CD4-positive, alpha-beta T cell (primary cell): ENCODE data around the gene SSH2. TPM values are rescaled to one million over a fixed set of nuclear protein-coding genes. Genes with fewer than 3 reads are reported as not detected.
A peak's percentile ranks its signal among the peaks of the same experiment; 100 is the strongest.
"Not testable (repeated sequence)": the region's sequence is repeated elsewhere in the genome, so short reads cannot be mapped to it uniquely, and the experiment has no call there.

Experiments used
- ATAC-seq: fragments of 200-7000 bp; cut with Tn5 transposase; one replicate; pipeline ENCODE4 v1.10.0; 2022; ENCODE audit warnings: mild to moderate bottlenecking; ENCODE audit not compliant: poor library complexity
- CTCF ChIA-PET: fragments of 350-600 bp; sonication (Branson Sonifier 250); formaldehyde crosslinking; loops from one replicate; lab custom pipeline; 2021; ENCODE audit warnings: antibody characterized with exemption, inconsistent platforms; lab: Charles Lee
- POLR2A ChIA-PET: fragments of 350-600 bp; sonication (Branson Sonifier 250); formaldehyde crosslinking; loops from one replicate; lab custom pipeline; 2021; ENCODE audit warnings: antibody characterized with exemption, inconsistent platforms; lab: Charles Lee
- DNase-seq, 14 experiments: peaks; one replicate each; pipeline ENCODE4 v3.0.0-alpha.2; 2013 to 2020; ENCODE audit warnings: mixed read lengths in 2 of 14
- H3K27ac ChIP-seq, 2 donors: one replicate each; pipeline versions ENCODE4 v1.5.1 to v1.7.0; 2013; ENCODE audit warnings: low read length in 2 of 2, low read depth in 1 of 2, mild to moderate bottlenecking in 1 of 2
- H3K27me3 ChIP-seq, 2 experiments: 1 replicate in 1 of 2; 2 replicates in 1 of 2; pipeline versions ENCODE4 v1.6.1 to v1.7.0; 2013; ENCODE audit warnings: low read length in 2 of 2, control low read depth in 1 of 2, mild to moderate bottlenecking in 1 of 2, moderate library complexity in 1 of 2; ENCODE audit not compliant: insufficient read depth in 2 of 2, control insufficient read depth in 1 of 2
- H3K36me3 ChIP-seq: one replicate; pipeline ENCODE4 v1.6.1; 2013; ENCODE audit warnings: low read length, control low read depth; ENCODE audit not compliant: insufficient read depth
- H3K4me1 ChIP-seq: one replicate; pipeline ENCODE4 v1.6.1; 2013; ENCODE audit warnings: low read length, control low read depth; ENCODE audit not compliant: insufficient read depth
- H3K4me3 ChIP-seq: one replicate; pipeline ENCODE4 v1.5.1; 2013; ENCODE audit warnings: mild to moderate bottlenecking, low read length, moderate library complexity
- H3K9me3 ChIP-seq, 2 experiments: 1 replicate in 1 of 2; 2 replicates in 1 of 2; pipeline versions ENCODE4 v1.6.1 to v1.7.0; 2013; ENCODE audit warnings: low read length in 2 of 2, mild to moderate bottlenecking in 2 of 2, control low read depth in 1 of 2, moderate library complexity in 1 of 2; ENCODE audit not compliant: control insufficient read depth in 1 of 2, insufficient read depth in 1 of 2
- H3K27ac Mint-ChIP-seq: one replicate; pipeline ENCODE4 v1.8.0; 2020; ENCODE audit warnings: mixed read lengths
- H3K27me3 Mint-ChIP-seq: one replicate; pipeline ENCODE4 v1.8.0; 2021; ENCODE audit warnings: mixed read lengths
- H3K36me3 Mint-ChIP-seq: one replicate; pipeline ENCODE4 v1.8.0; 2021; ENCODE audit warnings: low read depth, mixed read lengths
- H3K4me1 Mint-ChIP-seq: one replicate; pipeline ENCODE4 v1.8.0; 2021; ENCODE audit warnings: low read depth, mixed read lengths
- H3K4me3 Mint-ChIP-seq: one replicate; pipeline ENCODE4 v1.8.0; 2020; ENCODE audit warnings: mild to moderate bottlenecking, mixed read lengths
- H3K9me3 Mint-ChIP-seq: one replicate; pipeline ENCODE4 v1.8.0; 2020; ENCODE audit warnings: mixed read lengths
- intact Hi-C, 2 experiments: fragments of 100-400 bp; cut with DNase I in 1 of 2; cut with micrococcal nuclease in 1 of 2; formaldehyde crosslinking; loops; one replicate each; pipeline versions ENCODE4 v1.15.1 to v1.9.0; 2023 to 2025; cut with DNase I, micrococcal nuclease
- total RNA-seq, 174 experiments: library from RNA in 2 of 174; stranded (reverse) in 2 of 174; gene quantifications; one replicate each; pipeline ENCODE4 v1.2.3 and lab custom pipeline; 2021 to 2026
- TF ChIP-seq, protein P1 (sequence below): fragments of 200-600 bp; IDR thresholded peaks from one replicate; pipeline ENCODE4 v1.8.0; 2022; ENCODE audit warnings: antibody characterized with exemption, mild to moderate bottlenecking

Gene SSH2
- total RNA-seq, 2 experiments from 2014 or later = 73.4 to 81.5 TPM

- ATAC-seq (no peak), DNase-seq (no peak)
- peaks cover 4% of the 10 kb centered on the region for H3K4me1 ChIP-seq
- H3K4me1 Mint-ChIP-seq = peaks cover 41% of the 10 kb centered on the region
- no peaks in the 10 kb centered on the region for H3K9me3 Mint-ChIP-seq
- no peak overlapping the region for H3K4me3 Mint-ChIP-seq
- H3K27me3 ChIP-seq = no peaks in the 10 kb centered on the region
- ChIA-PET CTCF (interaction anchor here (0.6 kb wide), 1 partner anchor 1162 kb away, joined by 3 read pairs; no protein-coding TSS in a partner anchor), POLR2A (interaction anchor here (0.6 to 1.2 kb wide), 4 partner anchors 31 to 84 kb away, joined by 3 to 4 read pairs (median 3); no protein-coding TSS in a partner anchor)
- no peaks in the 10 kb centered on the region for H3K27me3 Mint-ChIP-seq
- intact Hi-C loops = no loop called here
- TF ChIP-seq, protein P1, sequence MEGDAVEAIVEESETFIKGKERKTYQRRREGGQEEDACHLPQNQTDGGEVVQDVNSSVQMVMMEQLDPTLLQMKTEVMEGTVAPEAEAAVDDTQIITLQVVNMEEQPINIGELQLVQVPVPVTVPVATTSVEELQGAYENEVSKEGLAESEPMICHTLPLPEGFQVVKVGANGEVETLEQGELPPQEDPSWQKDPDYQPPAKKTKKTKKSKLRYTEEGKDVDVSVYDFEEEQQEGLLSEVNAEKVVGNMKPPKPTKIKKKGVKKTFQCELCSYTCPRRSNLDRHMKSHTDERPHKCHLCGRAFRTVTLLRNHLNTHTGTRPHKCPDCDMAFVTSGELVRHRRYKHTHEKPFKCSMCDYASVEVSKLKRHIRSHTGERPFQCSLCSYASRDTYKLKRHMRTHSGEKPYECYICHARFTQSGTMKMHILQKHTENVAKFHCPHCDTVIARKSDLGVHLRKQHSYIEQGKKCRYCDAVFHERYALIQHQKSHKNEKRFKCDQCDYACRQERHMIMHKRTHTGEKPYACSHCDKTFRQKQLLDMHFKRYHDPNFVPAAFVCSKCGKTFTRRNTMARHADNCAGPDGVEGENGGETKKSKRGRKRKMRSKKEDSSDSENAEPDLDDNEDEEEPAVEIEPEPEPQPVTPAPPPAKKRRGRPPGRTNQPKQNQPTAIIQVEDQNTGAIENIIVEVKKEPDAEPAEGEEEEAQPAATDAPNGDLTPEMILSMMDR = no peak
- peaks cover 79% of the 10 kb centered on the region for H3K36me3 Mint-ChIP-seq
- H3K27ac ChIP-seq = no peak overlapping the region
- no peaks in the 10 kb centered on the region for H3K9me3 ChIP-seq
- H3K27ac Mint-ChIP-seq = peak overlapping the region; percentile 72
- peaks cover 59% of the 10 kb centered on the region for H3K36me3 ChIP-seq
- H3K4me3 ChIP-seq = no peak overlapping the region
These were observed 252.2 kb downstream of the SSH2 start for GRCh38 chr17:29677824-29678223.

GRCh38 chr17:29677221-29677791 is 252.7 kb downstream of the SSH2 start:
- Histone ChIP-seq H3K4me3 (no peak overlapping the region), H3K4me1 (peaks cover 2% of the 10 kb centered on the region), H3K27ac (no peak overlapping the region), H3K36me3 (peaks cover 61% of the 10 kb centered on the region), H3K27me3 (no peaks in the 10 kb centered on the region), H3K9me3 (no peaks in the 10 kb centered on the region)
- H3K4me1 Mint-ChIP-seq = peaks cover 36% of the 10 kb centered on the region
- ATAC-seq (no peak), DNase-seq (no peak)
- CTCF ChIA-PET = interaction anchor here (0.6 kb wide), 2 partner anchors 173 to 1162 kb away, joined by 3 read pairs; no protein-coding TSS in a partner anchor
- H3K27me3 Mint-ChIP-seq = no peaks in the 10 kb centered on the region
- TF ChIP-seq, protein P1 = no peak
- peaks cover 79% of the 10 kb centered on the region for H3K36me3 Mint-ChIP-seq
- H3K9me3 Mint-ChIP-seq = no peaks in the 10 kb centered on the region
- intact Hi-C loops = no loop called here
- H3K4me3 Mint-ChIP-seq = no peak overlapping the region
- H3K27ac Mint-ChIP-seq = peak overlapping the region; percentile 72
- POLR2A ChIA-PET = interaction anchor here (0.6 to 1.2 kb wide), 2 partner anchors 45 to 84 kb away, joined by 3 read pairs; no protein-coding TSS in a partner anchor

- H3K4me3 Mint-ChIP-seq, H3K27ac Mint-ChIP-seq, H3K27me3 ChIP-seq, ATAC-seq, H3K4me3 ChIP-seq, H3K9me3 Mint-ChIP-seq, H3K9me3 ChIP-seq, H3K27ac ChIP-seq, H3K4me1 ChIP-seq, DNase-seq, H3K27me3 Mint-ChIP-seq, intact Hi-C loops: not testable (repeated sequence)
- Mint-ChIP-seq H3K4me1 (peaks cover 28% of the 10 kb centered on the region), H3K36me3 (peaks cover 81% of the 10 kb centered on the region)
- peaks cover 74% of the 10 kb centered on the region for H3K36me3 ChIP-seq
- ChIA-PET CTCF (interaction anchor here (0.6 to 2.8 kb wide), 5 partner anchors 37 to 132 kb away, joined by 3 to 11 read pairs (median 3); no protein-coding TSS in a partner anchor), POLR2A (interaction anchor here (2.0 kb wide), 1 partner anchor 85 kb away, joined by 9 read pairs; no protein-coding TSS in a partner anchor)
These were observed 254.1 kb downstream of the SSH2 start for GRCh38 chr17:29675961-29676360.
